AG04449 (cell line): ENCODE measurements around the gene RAB3D.

ENCODE experiments used
- CTCF ChIA-PET: fragments of 350-600 bp; formaldehyde crosslinking; extraction: SDS; loops from one replicate; lab custom pipeline; 2021; ENCODE audit warnings: antibody characterized with exemption; lab: Yijun Ruan, JAX
- POLR2A ChIA-PET: fragments of 400-600, 350-600 bp; formaldehyde crosslinking; extraction: SDS; loops from one replicate; lab custom pipeline; 2020; ENCODE audit warnings: antibody characterized with exemption, inconsistent platforms; lab: Yijun Ruan, JAX
- DNase-seq: peaks from one replicate; pipeline ENCODE4 v3.0.0-alpha.2; 2010; ENCODE audit warnings: low read depth, low spot score
- H3K4me3 ChIP-seq: 2 replicates; pipeline ENCODE4 v1.5.1; 2011; ENCODE audit warnings: low read depth, mild to moderate bottlenecking, control low read depth, low read length
- CTCF ChIP-seq: IDR thresholded peaks from one replicate; pipeline ENCODE4 v1.5.1; 2011; ENCODE audit warnings: mild to moderate bottlenecking, moderate library complexity, low read length, control low read depth, inconsistent platforms; ENCODE audit not compliant: insufficient read depth; ENCODE audit errors: missing control alignments

The RAB3D gene

GRCh38 chr19:11377237-11377636, 37.8 kb upstream of the RAB3D start:
- ChIA-PET CTCF (interaction anchor here (0.8 to 5.6 kb wide), 11 partner anchors 8 to 239 kb away, joined by 3 to 18 read pairs (median 4); partner anchors contain the start of gene PRKCSH), POLR2A (interaction anchor here (0.5 to 0.7 kb wide), 4 partner anchors 31 to 142 kb away, joined by 3 to 5 read pairs (median 3); partner anchors contain the start of genes CCDC159 and TMEM205)
- TF ChIP-seq CTCF = no peak
- H3K4me3 ChIP-seq = no peak overlapping the region
- DNase-seq = peak; percentile 57

GRCh38 chr19:11375143-11375948, 35.9 kb upstream of the RAB3D start:
- DNase-seq = no peak
- CTCF ChIA-PET = interaction anchor here (0.7 to 5.6 kb wide), 11 partner anchors 8 to 161 kb away, joined by 3 to 18 read pairs (median 4); partner anchors contain the start of genes CCDC159, RGL3 and TMEM205
- no peak for TF ChIP-seq CTCF
- peak overlapping the region; percentile 39 for H3K4me3 ChIP-seq
- POLR2A ChIA-PET = interaction anchor here (0.6 to 1.5 kb wide), 6 partner anchors 12 to 44 kb away, joined by 3 to 11 read pairs (median 3); no protein-coding TSS in a partner anchor

- ChIA-PET POLR2A (interaction anchor here (0.6 to 1.5 kb wide), 8 partner anchors 11 to 61 kb away, joined by 3 to 11 read pairs (median 3); partner anchors contain the start of genes CCDC159, ODAD3, PRKCSH and TMEM205), CTCF (interaction anchor here (0.7 to 5.6 kb wide), 10 partner anchors 9 to 162 kb away, joined by 3 to 18 read pairs (median 4); partner anchors contain the start of genes CCDC159, RGL3 and TMEM205)
- TF ChIP-seq CTCF = no peak
- peak within 1 kb of the TSS; percentile 65 for H3K4me3 ChIP-seq
- peak; percentile 94 for DNase-seq
Measured at GRCh38 chr19:11374433-11375142, 35.1 kb upstream of the RAB3D start, which contains the start of gene SWSAP1. TSS of gene SWSAP1 (plus strand) at chr19:11374666. CDS start at chr19:11374681, 15 bp downstream.

- ChIA-PET POLR2A (interaction anchor here (0.8 to 1.5 kb wide), 5 partner anchors 11 to 61 kb away, joined by 3 to 11 read pairs (median 3); partner anchors contain the start of genes CCDC159, ODAD3, PRKCSH and TMEM205), CTCF (interaction anchor here (0.8 to 5.6 kb wide), 4 partner anchors 28 to 108 kb away, joined by 3 to 18 read pairs (median 4); partner anchors contain the start of genes CCDC159 and TMEM205)
- DNase-seq = no peak
- peak overlapping the region; percentile 51 for H3K4me3 ChIP-seq
- no peak for TF ChIP-seq CTCF
Measured at GRCh38 chr19:11373885-11374432, 34.5 kb upstream of the RAB3D start.

- POLR2A ChIA-PET = interaction anchor here (1.4 kb wide), 1 partner anchor 12 kb away, joined by 3 read pairs; no protein-coding TSS in a partner anchor
Measured at GRCh38 chr19:11373166-11373884, 33.9 kb upstream of the RAB3D start.

More at GRCh38 chr19:11373166-11373884, 33.9 kb upstream of the RAB3D start:
- CTCF ChIA-PET = no interaction called here
- DNase-seq = no peak
- TF ChIP-seq CTCF = no peak
- no peak overlapping the region for H3K4me3 ChIP-seq
